MM.1S (cell line): ENCODE measurements around the gene ERF.

Experiments used
- CTCF ChIP-seq: fragments of 300-600 bp; sonication (generic); IDR thresholded peaks from 2 replicates; pipeline ENCODE4 v1.5.1; 2016; ENCODE audit warnings: antibody characterized with exemption, low read length, mixed read lengths
- EZH2 ChIP-seq: fragments of 300-600 bp; sonication (generic); optimal IDR thresholded peaks from 2 replicates; pipeline ENCODE3; 2017; ENCODE audit warnings: low read depth, mild to moderate bottlenecking, antibody characterized with exemption, low read length, mixed read lengths

- TF ChIP-seq CTCF (no peak), EZH2 (no peak)
Observed at GRCh38 chr19:42242069-42242511, 12.8 kb downstream of the ERF start.
